Measurements from ENCODE around the gene ADAMTS12.

The ADAMTS12 gene

DNA sequence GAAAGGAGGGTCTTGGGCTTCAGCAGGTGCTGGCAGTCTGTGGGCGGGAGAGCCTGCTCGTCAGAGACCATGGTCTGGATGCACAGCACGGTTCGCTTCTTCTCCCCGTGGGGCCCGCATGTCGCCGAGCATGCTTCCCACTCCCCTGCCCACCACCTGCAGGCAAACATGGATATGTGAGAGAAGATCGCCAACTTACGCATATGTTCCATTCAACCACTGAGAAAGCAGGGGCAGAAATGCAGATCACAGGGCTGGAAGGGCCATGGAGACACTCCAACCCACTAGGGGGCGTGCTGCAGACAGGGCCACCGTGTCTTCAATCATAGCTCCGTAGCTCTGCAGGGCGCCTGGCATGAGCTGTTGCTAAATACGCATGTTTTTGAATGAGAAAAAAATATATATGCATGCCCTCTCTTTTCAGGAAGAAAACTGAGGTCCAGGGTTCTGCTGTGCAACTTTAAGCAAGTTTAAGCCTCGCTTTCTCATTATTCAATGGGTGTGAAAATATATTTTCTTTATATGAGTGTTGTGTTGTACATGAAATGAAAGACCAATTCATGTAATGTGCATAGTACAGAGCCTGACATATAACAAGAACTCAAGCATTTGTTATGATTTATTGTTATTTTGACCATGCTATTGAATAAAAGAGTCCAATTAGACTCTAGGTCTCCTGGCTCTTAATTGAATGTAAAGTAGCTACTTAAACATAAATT is 303.0 kb downstream of the ADAMTS12 start:
- Mint-ChIP-seq H3K36me3 (ENCODE audit: low read depth) (no peaks in the 10 kb centered on the region), H3K27ac (no peak overlapping the region), H3K4me1 (ENCODE audit: low read depth) (no peaks in the 10 kb centered on the region), H3K27me3 (no peaks in the 10 kb centered on the region), H3K4me3 (no peak overlapping the region), H3K9me3 (no peaks in the 10 kb centered on the region)
- intact Hi-C loops (cut with micrococcal nuclease), result no loop called here

DNA sequence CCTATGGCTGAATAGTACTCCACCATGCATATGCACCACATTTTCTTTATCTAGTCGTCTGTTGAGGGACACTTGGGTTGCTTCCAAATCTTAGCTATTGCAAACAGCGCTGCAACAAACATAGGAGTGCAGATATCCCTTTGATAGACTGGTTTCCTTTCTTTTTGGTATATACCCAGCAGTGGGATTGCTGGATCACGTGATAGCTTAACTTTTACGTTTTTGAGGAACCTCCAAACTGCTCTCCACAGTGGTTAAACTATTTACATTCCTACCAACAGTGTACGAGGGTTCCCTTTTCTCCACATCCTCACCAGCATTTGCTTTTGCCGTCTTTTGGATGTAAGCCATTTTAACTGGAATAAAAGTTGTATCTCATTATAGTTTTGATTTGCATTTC is 308.5 kb downstream of the ADAMTS12 start:
- intact Hi-C loops (cut with micrococcal nuclease), result no loop called here
- no peaks in the 10 kb centered on the region for H3K36me3 Mint-ChIP-seq (ENCODE audit: low read depth)
- H3K27ac Mint-ChIP-seq, result no peak overlapping the region
- H3K4me3 Mint-ChIP-seq, result no peak overlapping the region
- H3K9me3 Mint-ChIP-seq, result peaks cover 23% of the 10 kb centered on the region
- H3K27me3 Mint-ChIP-seq, result no peaks in the 10 kb centered on the region
- no peaks in the 10 kb centered on the region for H3K4me1 Mint-ChIP-seq (ENCODE audit: low read depth)

GRCh38 chr5:33582417-33582816 is 309.4 kb downstream of the ADAMTS12 start:
- H3K4me1 Mint-ChIP-seq (ENCODE audit: low read depth), result no peaks in the 10 kb centered on the region
- no peak overlapping the region for H3K4me3 Mint-ChIP-seq
- no peaks in the 10 kb centered on the region for H3K36me3 Mint-ChIP-seq (ENCODE audit: low read depth)
- intact Hi-C loops (cut with micrococcal nuclease), result no loop called here
- no peak overlapping the region for H3K27ac Mint-ChIP-seq
- peaks cover 23% of the 10 kb centered on the region for H3K9me3 Mint-ChIP-seq
- no peaks in the 10 kb centered on the region for H3K27me3 Mint-ChIP-seq

DNA sequence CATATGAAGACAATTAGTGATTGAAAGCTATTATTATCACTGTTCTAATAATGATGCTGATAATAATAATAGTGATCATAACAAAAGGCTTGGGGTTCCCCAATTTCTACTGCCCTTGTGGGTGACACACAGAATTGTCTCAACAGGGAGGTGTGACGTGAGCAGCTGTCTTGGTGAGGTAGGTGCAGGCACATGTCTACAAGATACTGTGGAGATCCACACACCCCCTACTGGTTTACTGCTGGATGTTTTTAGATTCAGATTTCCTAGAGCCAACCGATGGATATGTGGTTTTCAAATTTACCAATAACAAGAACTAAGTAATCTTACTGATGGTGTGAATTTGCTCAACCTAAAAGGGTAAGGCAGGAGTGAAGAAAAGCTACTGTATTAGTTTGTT is 312.0 kb downstream of the ADAMTS12 start:
- Mint-ChIP-seq H3K27ac (no peak overlapping the region), H3K27me3 (no peaks in the 10 kb centered on the region)

DNA sequence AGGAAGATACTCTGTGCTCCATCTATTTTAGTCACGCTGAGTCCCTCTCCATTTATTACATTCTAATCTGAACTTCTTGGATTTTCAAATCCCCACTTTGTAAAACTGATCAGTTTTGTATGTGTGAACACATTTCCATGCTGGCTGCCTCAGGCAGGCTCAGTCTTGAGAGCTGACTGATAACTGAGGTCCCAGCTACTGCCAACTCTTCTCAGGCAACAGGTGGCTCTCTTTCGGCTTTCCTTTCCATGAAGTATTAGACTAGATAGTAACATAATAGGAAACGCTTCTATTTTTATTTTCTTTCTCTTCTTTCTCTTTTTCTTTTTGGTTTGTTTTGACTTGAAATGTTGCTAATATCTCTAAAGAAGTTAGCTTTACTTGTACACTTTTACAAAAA is 312.6 kb downstream of the ADAMTS12 start:
- no peaks in the 10 kb centered on the region for H3K4me1 Mint-ChIP-seq (ENCODE audit: low read depth)
- no peak overlapping the region for H3K27ac Mint-ChIP-seq
- no peak overlapping the region for H3K4me3 Mint-ChIP-seq
- peaks cover 36% of the 10 kb centered on the region for H3K9me3 Mint-ChIP-seq
- intact Hi-C loops (cut with micrococcal nuclease), result no loop called here
- no peaks in the 10 kb centered on the region for H3K27me3 Mint-ChIP-seq
- H3K36me3 Mint-ChIP-seq (ENCODE audit: low read depth), result no peaks in the 10 kb centered on the region

More for the DNA sequence above, 312.0 kb downstream of the ADAMTS12 start:
- Mint-ChIP-seq H3K4me3 (no peak overlapping the region), H3K4me1 (ENCODE audit: low read depth) (no peaks in the 10 kb centered on the region), H3K36me3 (ENCODE audit: low read depth) (no peaks in the 10 kb centered on the region), H3K9me3 (peaks cover 36% of the 10 kb centered on the region)
- intact Hi-C loops (cut with micrococcal nuclease), result no loop called here

GRCh38 chr5:33576726-33577590 is 314.8 kb downstream of the ADAMTS12 start:
- H3K27ac Mint-ChIP-seq, result no peak overlapping the region
- intact Hi-C loops (cut with micrococcal nuclease), result no loop called here
- H3K36me3 Mint-ChIP-seq (ENCODE audit: low read depth), result no peaks in the 10 kb centered on the region
- H3K9me3 Mint-ChIP-seq, result peaks cover 36% of the 10 kb centered on the region
- H3K4me3 Mint-ChIP-seq, result no peak overlapping the region
- no peaks in the 10 kb centered on the region for H3K4me1 Mint-ChIP-seq (ENCODE audit: low read depth)
- no peaks in the 10 kb centered on the region for H3K27me3 Mint-ChIP-seq

DNA sequence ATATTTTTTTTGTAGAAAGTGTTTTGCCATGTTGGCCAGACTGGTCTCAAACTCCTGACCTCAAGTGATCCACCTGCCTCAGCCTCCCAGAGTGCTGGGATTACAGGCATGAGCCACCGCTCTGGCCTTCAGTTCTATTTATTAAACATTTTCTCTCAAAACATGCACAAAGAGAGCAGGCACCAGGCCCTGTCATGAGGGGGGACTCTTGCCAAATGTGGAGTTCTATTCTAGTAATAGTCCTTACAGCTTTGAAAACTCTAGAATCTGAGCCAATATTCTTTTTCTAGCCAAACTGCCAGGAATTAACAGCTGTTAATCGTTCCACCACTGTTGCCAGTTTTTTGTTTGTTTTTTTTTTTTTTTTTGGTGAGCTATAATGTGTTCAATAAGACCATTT is 326.5 kb downstream of the ADAMTS12 start:
- Mint-ChIP-seq H3K4me3 (no peak overlapping the region), H3K27me3 (no peaks in the 10 kb centered on the region), H3K36me3 (ENCODE audit: low read depth) (no peaks in the 10 kb centered on the region), H3K9me3 (peaks cover 10% of the 10 kb centered on the region), H3K4me1 (ENCODE audit: low read depth) (peaks cover 5% of the 10 kb centered on the region), H3K27ac (no peak overlapping the region)
- intact Hi-C loops (cut with micrococcal nuclease), result no loop called here

DNA sequence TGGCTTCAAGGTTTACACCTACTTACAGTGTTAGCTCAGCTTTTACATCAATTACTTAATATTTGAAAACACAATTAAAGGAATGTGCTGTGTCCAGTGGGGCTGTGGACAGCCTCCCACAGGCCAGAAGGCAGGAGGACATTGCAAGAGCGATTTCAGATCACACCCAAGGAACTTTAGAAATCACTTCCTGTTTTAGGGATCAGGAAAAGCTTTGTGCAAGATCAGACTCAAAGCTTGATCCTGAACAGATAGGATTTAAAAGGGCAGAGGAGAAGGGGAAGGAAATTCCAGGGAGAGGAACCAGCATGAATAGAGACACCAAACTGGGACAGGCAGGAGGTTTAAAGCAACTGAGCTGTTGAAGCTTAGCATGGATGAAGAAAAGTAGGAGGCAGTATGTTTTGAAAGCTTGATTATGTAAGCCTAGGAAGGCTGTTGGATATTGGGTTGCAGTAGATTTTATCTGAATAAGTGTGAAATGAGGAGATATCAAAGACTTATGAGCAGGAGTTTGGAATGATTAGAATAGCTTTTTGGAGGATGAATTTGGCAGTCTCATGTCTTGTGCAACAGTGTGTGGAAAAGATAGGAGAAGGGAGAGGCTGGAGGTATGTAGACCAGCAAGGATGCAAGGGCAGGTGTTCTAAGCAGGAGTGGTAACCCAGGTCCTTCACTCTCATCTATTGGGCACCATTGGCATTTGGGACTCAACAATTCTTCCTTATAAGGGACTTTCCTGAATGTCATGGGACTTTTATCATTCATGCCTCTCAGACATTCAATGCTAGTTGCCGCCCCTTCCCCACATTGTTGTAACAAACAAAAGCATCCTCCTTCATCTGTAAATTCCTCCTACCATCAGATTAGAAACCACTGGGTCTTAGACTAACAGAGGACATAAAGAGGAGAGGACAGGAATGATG is 327.5 kb downstream of the ADAMTS12 start:
- no peak overlapping the region for H3K4me3 Mint-ChIP-seq
- H3K36me3 Mint-ChIP-seq (ENCODE audit: low read depth), result no peaks in the 10 kb centered on the region
- peaks cover 10% of the 10 kb centered on the region for H3K9me3 Mint-ChIP-seq
- intact Hi-C loops (cut with micrococcal nuclease), result no loop called here
- H3K4me1 Mint-ChIP-seq (ENCODE audit: low read depth), result peaks cover 5% of the 10 kb centered on the region
- H3K27me3 Mint-ChIP-seq, result no peaks in the 10 kb centered on the region
- H3K27ac Mint-ChIP-seq, result no peak overlapping the region

GRCh38 chr5:33563530-33563929 is 328.3 kb downstream of the ADAMTS12 start:
- peaks cover 7% of the 10 kb centered on the region for H3K9me3 Mint-ChIP-seq
- no peak overlapping the region for H3K4me3 Mint-ChIP-seq
- peaks cover 5% of the 10 kb centered on the region for H3K4me1 Mint-ChIP-seq (ENCODE audit: low read depth)
- intact Hi-C loops (cut with micrococcal nuclease), result no loop called here
- no peak overlapping the region for H3K27ac Mint-ChIP-seq
- H3K36me3 Mint-ChIP-seq (ENCODE audit: low read depth), result no peaks in the 10 kb centered on the region
- no peaks in the 10 kb centered on the region for H3K27me3 Mint-ChIP-seq

- no peaks in the 10 kb centered on the region for H3K4me1 Mint-ChIP-seq (ENCODE audit: low read depth)
Observed at GRCh38 chr5:33558489-33558888, 333.3 kb downstream of the ADAMTS12 start.

GRCh38 chr5:33557605-33558004 is 334.2 kb downstream of the ADAMTS12 start:
- intact Hi-C loops (cut with micrococcal nuclease), result no loop called here
- no peak overlapping the region for H3K27ac Mint-ChIP-seq
- H3K9me3 Mint-ChIP-seq, result no peaks in the 10 kb centered on the region
- H3K27me3 Mint-ChIP-seq, result no peaks in the 10 kb centered on the region
- no peak overlapping the region for H3K4me3 Mint-ChIP-seq
- H3K36me3 Mint-ChIP-seq (ENCODE audit: low read depth), result no peaks in the 10 kb centered on the region
- no peaks in the 10 kb centered on the region for H3K4me1 Mint-ChIP-seq (ENCODE audit: low read depth)

More at GRCh38 chr5:33558489-33558888, 333.3 kb downstream of the ADAMTS12 start:
- Mint-ChIP-seq H3K27ac (no peak overlapping the region), H3K27me3 (no peaks in the 10 kb centered on the region), H3K9me3 (no peaks in the 10 kb centered on the region), H3K4me3 (no peak overlapping the region), H3K36me3 (ENCODE audit: low read depth) (no peaks in the 10 kb centered on the region)
- intact Hi-C loops (cut with micrococcal nuclease), result no loop called here

DNA sequence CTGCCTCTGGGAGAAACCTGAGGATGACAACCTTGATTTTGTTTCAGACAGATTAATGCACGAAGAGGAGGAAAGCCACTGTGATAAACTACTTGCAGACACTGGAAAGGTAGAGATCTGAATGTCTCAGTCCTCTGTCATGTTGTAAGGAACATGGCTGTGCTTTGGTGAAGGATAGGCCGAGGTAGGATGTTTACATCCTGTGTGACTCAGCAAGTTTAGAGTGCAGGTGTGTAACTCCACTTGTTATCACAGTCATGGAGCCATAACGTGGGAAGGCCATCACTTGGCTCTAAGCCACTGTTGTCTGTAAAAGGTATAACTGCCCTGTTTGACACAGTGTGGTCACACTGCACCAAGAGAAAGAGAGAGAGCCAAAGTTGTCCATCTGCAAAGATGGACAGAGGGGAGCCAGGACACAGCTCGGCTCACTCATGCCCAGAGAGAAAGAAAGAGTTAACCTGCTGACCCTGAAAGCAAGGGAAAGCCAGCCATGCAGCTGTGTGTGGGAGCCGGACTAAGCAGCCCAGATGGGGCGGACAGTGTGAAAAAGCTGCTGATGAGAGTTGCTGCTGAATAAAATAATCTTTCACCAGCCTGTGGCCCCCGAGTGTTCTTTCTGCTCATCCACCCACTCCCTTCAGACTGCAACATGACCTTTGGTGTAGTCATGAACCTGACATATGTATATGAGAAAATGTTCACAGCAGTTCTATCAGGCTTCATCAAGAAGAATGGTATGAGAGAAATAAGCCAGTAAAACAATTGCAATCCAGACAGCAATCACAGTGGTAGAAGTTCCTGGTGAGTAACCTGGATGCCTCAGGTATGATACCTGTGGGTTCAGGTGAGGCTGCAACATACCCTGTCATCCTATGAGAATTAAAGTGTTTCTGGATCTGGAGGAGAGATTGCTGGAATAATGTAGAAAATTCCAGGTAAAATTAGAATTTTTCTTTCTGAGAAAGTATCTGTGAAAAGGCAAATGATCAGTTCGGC is 335.2 kb downstream of the ADAMTS12 start:
- intact Hi-C loops (cut with micrococcal nuclease), result no loop called here
- Mint-ChIP-seq H3K27me3 (no peaks in the 10 kb centered on the region), H3K27ac (no peak overlapping the region), H3K4me1 (ENCODE audit: low read depth) (no peaks in the 10 kb centered on the region), H3K4me3 (no peak overlapping the region), H3K36me3 (ENCODE audit: low read depth) (no peaks in the 10 kb centered on the region), H3K9me3 (no peaks in the 10 kb centered on the region)

All from dendritic cell treated with granulocyte-macrophage colony-stimulating factor and Interleukin-4, amounts not matched to agents 40 ng/mL and 50 ng/mL, for 4 days (primary cell).